HL-60 (cell line): ENCODE data around the gene GPNMB.
A peak's percentile ranks its signal among the peaks of the same experiment; 100 is the strongest.

Source experiments
- DNase-seq, 2 experiments: peaks; one replicate each; pipeline ENCODE4 v3.0.0-alpha.2; 2010 to 2020; ENCODE audit warnings: low read depth in 1 of 2, low spot score in 1 of 2
- H3K27ac ChIP-seq: fragments of 250-450 bp; sonication (Bioruptor Pico); replicated peaks from 2 replicates; pipeline ENCODE4 v1.5.1; 2020; ENCODE audit warnings: mild to moderate bottlenecking, moderate library complexity
- H3K27me3 ChIP-seq: fragments of 250-450 bp; sonication (Bioruptor Pico); 2 replicates; pipeline ENCODE4 v1.5.1; 2021; ENCODE audit warnings: mild to moderate bottlenecking, moderate library complexity; ENCODE audit not compliant: insufficient read depth, poor library complexity, severe bottlenecking
- H3K4me3 ChIP-seq: replicated peaks from 2 replicates; pipeline ENCODE4 v1.5.1; 2011; ENCODE audit warnings: mild to moderate bottlenecking, control low read depth, low read length; ENCODE audit not compliant: insufficient read depth
- GABPA ChIP-seq: IDR thresholded peaks from 2 replicates; pipeline ENCODE4 v1.6.1; 2012; ENCODE audit warnings: low read depth
- POLR2AphosphoS5 ChIP-seq: IDR thresholded peaks from 2 replicates; pipeline ENCODE4 v1.6.1; 2012; ENCODE audit warnings: low read depth
- SPI1 ChIP-seq: IDR thresholded peaks from 2 replicates; pipeline ENCODE4 v1.6.1; 2012; ENCODE audit warnings: low read depth, mild to moderate bottlenecking, borderline replicate concordance
- TF ChIP-seq, protein P1 (sequence below): IDR thresholded peaks from 2 replicates; pipeline ENCODE4 v1.6.1; 2012; ENCODE audit warnings: low read depth; ENCODE audit not compliant: insufficient replicate concordance
- TF ChIP-seq, protein P2 (sequence below): IDR thresholded peaks from one replicate; pipeline ENCODE4 v1.5.1; 2011; ENCODE audit warnings: low read length, control low read depth, inconsistent platforms; ENCODE audit not compliant: insufficient read depth

Gene GPNMB

GRCh38 chr7:23207884-23208283 is 38.7 kb upstream of the GPNMB start:
- TF ChIP-seq POLR2AphosphoS5 (no peak), SPI1 (no peak), GABPA (no peak)
- TF ChIP-seq, protein P1, sequence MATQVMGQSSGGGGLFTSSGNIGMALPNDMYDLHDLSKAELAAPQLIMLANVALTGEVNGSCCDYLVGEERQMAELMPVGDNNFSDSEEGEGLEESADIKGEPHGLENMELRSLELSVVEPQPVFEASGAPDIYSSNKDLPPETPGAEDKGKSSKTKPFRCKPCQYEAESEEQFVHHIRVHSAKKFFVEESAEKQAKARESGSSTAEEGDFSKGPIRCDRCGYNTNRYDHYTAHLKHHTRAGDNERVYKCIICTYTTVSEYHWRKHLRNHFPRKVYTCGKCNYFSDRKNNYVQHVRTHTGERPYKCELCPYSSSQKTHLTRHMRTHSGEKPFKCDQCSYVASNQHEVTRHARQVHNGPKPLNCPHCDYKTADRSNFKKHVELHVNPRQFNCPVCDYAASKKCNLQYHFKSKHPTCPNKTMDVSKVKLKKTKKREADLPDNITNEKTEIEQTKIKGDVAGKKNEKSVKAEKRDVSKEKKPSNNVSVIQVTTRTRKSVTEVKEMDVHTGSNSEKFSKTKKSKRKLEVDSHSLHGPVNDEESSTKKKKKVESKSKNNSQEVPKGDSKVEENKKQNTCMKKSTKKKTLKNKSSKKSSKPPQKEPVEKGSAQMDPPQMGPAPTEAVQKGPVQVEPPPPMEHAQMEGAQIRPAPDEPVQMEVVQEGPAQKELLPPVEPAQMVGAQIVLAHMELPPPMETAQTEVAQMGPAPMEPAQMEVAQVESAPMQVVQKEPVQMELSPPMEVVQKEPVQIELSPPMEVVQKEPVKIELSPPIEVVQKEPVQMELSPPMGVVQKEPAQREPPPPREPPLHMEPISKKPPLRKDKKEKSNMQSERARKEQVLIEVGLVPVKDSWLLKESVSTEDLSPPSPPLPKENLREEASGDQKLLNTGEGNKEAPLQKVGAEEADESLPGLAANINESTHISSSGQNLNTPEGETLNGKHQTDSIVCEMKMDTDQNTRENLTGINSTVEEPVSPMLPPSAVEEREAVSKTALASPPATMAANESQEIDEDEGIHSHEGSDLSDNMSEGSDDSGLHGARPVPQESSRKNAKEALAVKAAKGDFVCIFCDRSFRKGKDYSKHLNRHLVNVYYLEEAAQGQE: no peak
- TF ChIP-seq, protein P2, sequence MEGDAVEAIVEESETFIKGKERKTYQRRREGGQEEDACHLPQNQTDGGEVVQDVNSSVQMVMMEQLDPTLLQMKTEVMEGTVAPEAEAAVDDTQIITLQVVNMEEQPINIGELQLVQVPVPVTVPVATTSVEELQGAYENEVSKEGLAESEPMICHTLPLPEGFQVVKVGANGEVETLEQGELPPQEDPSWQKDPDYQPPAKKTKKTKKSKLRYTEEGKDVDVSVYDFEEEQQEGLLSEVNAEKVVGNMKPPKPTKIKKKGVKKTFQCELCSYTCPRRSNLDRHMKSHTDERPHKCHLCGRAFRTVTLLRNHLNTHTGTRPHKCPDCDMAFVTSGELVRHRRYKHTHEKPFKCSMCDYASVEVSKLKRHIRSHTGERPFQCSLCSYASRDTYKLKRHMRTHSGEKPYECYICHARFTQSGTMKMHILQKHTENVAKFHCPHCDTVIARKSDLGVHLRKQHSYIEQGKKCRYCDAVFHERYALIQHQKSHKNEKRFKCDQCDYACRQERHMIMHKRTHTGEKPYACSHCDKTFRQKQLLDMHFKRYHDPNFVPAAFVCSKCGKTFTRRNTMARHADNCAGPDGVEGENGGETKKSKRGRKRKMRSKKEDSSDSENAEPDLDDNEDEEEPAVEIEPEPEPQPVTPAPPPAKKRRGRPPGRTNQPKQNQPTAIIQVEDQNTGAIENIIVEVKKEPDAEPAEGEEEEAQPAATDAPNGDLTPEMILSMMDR: no peak
- Histone ChIP-seq H3K27me3 (no peaks in the 10 kb centered on the region), H3K27ac (peak overlapping the region; percentile 33; the same call in 1 of the 2 replicates), H3K4me3 (no peak overlapping the region)
- no peak for DNase-seq

GRCh38 chr7:23208316-23208715 is 38.3 kb upstream of the GPNMB start:
- H3K27me3 ChIP-seq: no peaks in the 10 kb centered on the region
- no peak overlapping the region for H3K27ac ChIP-seq
- TF ChIP-seq, protein P1: no peak
- TF ChIP-seq GABPA (no peak), SPI1 (no peak), POLR2AphosphoS5 (no peak)
- TF ChIP-seq, protein P2: no peak
- DNase-seq: no peak
- no peak overlapping the region for H3K4me3 ChIP-seq

- DNase-seq: peak in 1 of 2 experiments; percentile 78
- H3K27ac ChIP-seq: peak overlapping the region; percentile 46; the same call in 1 of the 2 replicates
- TF ChIP-seq, protein P1: no peak
- TF ChIP-seq SPI1: peak; percentile 68; the same call in 1 of the 2 replicates
- H3K4me3 ChIP-seq: no peak overlapping the region
- H3K27me3 ChIP-seq: no peaks in the 10 kb centered on the region
Observed at GRCh38 chr7:23210506-23210905, 36.1 kb upstream of the GPNMB start.
